ENCODE results near the gene ATAD3A.
A peak's percentile ranks its signal among the peaks of the same experiment; 100 is the strongest.
"Not testable (repeated sequence)": the region's sequence is repeated elsewhere in the genome, so short reads cannot be mapped to it uniquely, and the experiment has no call there.

The ATAD3A gene

GRCh38 chr1:1524750-1525383 is 12.9 kb downstream of the ATAD3A start:
- DNase-seq, result not testable (repeated sequence)

DNA sequence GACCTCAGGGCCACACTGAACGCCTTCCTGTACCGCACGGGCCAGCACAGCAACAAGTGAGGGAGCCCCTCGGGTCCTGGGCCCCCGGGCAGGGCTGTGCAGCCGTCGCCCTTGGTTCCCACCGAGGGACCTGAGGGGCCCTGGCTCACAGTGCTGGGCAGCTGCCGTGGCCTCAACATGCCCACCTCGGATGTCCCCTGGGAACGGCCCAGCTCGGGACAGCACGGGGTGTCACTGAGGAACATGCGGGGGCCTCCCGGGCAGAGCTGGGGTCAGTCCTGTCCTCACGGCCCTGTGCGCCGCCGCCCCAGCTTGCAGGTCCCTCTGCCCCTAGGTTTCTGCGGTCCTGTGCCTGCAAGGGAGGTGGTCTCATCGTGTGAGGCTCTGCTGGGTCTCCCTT is 14.5 kb downstream of the ATAD3A start:
- not testable (repeated sequence) for DNase-seq

DNA sequence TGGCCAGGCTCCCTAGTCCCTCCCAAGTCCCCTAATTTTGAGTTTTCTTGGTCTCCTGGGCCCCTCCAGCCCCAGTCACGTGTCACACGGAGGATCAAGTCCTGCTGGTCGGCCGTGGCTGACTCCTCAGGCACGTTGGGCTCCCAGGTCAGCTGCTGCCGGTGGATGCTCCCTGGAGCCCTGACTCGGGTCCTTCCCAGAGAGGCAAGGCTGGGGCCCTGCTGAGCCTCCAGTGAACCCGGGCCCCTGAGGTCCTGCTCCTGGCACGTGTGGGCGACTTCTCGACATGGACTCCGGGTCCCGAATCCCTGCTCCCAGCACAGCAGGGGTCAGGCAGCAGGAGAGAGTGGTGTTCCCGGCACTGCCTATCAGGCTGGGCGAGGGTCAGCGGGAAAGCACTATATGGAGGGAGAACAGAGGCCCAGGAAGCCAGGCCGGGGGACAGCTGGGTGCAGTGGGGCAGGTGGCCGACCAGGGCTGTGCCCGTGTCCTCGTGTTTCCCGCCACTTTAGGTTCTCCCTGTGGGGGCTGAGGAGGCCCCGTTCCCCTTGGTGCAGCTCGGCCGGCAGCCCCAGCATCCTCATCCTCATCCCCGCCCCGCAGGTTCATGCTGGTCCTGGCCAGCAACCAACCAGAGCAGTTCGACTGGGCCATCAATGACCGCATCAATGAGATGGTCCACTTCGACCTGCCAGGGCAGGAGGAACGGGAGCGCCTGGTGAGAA is 15.3 kb downstream of the ATAD3A start:
- DNase-seq, result no peak

- DNase-seq, result no peak
These were observed 16.6 kb downstream of the ATAD3A start for GRCh38 chr1:1528301-1529267.

DNA sequence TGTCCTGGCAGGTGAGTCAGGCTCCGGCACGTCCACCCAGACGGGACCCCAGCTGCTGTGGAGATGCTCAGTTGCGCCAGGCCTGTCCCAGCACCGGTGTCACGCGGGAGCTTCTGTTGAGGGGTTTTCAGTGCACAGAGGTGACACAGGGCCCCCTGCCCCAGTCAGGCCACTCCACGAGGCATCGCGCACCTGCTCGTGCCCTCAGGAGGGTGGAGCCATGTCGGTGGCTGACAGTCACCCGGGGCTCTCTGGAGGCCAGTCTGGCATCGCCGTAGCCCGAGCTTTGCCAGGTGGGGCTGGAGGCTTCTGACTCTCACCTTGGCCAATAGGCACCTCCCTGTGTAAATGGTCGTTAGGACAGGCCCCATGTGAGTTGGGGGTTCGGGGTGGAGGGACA is 17.4 kb downstream of the ATAD3A start:
- DNase-seq, result no peak

DNA sequence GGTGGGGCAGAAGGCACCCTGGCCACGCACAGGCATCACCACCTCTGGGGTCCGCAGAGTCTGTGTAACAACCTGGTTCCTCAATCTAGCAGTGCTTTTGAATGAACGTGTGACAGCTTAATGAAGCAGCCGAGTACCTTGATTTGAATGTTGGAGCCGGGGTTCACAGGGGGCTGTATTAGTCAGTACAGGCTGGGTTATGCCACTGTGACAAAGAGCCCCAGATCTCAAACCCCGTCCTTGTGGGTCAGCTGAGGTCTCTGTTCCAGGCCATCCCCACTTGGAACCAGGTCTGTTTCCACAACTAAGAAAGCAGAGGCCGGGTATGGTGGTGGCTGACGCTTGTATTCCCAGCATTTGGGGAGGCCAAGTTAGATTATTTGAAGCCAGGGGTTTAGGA is 18.0 kb downstream of the ATAD3A start:
- DNase-seq, result no peak

GRCh38 chr1:1531947-1532346 is 20.0 kb downstream of the ATAD3A start:
- DNase-seq, result no peak

GRCh38 chr1:1533176-1533893 is 21.4 kb downstream of the ATAD3A start:
- not testable (repeated sequence) for DNase-seq

GRCh38 chr1:1533894-1534291 is 21.9 kb downstream of the ATAD3A start:
- DNase-seq, result not testable (repeated sequence)

GRCh38 chr1:1534401-1535154 is 22.6 kb downstream of the ATAD3A start:
- DNase-seq, result no peak

- peak; percentile 46 for DNase-seq
These were observed 23.4 kb downstream of the ATAD3A start for GRCh38 chr1:1535201-1536018.

DNA sequence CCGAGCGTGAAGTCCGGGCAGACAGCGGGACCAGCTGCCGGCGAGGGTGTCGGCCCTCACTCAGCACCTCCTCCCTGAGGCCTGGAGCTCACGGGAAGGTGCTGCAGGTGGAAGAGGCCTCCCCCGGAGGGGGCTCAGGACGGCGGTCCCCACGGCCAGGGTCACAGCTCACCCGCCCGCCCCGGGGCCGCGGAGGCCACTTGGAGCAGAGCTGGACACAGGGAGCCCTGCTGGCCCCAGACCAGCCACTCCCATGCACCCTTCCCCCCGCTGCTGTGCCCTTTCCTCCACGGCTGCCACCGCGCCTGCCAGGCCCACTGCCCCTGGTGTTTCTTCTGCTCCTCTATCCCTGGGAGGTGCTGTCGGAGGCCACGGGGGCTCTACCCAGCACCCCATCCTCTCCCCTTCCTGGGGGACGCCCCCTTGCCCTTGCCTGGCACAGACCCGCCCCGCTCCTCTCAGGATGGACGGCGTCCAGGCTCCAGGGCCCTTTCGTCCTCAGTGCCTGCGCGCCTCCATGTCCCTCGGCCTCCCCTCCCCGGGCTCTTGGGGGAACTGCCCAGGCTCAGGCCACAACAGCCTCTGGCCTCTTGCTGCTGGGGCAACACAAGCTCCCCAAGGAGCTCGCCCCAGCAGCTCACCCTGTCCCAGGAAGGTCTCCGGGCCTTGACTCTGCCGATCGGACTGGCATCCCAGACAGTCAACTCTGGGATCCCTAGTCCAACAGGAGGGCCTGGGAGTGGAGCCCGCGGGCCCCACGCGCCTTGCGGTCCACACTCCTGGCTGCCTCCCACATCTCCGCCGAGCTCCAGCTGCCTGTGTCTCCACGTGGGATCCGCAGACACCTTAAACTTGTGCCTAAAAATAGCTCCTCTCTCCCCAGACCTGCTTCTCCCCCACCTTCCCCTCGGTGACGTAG is 24.3 kb downstream of the ATAD3A start:
- no peak for DNase-seq

GRCh38 chr1:1536938-1537546 is 25.1 kb downstream of the ATAD3A start:
- no peak for DNase-seq

DNA sequence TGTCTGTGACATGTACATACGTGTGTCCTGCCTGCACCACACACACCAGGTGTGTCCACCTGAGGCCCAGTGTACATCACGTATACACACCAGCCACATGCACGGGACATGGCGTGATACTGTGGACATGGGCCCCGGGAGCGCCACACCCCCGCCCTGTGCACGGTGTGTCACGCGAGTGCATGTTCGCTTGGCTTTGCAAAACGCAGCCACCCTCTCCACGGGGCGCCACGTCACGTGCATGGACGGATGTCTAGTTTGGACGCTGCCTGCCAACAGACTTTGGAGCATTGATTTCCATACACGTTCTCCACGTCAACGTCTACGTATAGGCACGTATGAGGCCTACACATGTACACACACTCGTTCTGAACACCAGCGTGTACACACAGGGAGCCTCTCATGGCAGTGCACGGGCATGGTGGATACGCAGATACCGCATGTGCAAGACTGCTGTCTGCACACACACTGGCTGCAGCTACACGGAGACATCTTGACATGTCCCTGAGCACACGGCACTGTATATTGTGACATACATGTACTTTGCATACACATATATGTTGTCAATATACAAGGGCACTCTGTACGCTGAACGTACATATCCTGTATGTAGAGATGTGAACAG is 25.8 kb downstream of the ATAD3A start:
- no peak for DNase-seq

- DNase-seq, result no peak
These were observed 26.4 kb downstream of the ATAD3A start for GRCh38 chr1:1538334-1538733.

DNA sequence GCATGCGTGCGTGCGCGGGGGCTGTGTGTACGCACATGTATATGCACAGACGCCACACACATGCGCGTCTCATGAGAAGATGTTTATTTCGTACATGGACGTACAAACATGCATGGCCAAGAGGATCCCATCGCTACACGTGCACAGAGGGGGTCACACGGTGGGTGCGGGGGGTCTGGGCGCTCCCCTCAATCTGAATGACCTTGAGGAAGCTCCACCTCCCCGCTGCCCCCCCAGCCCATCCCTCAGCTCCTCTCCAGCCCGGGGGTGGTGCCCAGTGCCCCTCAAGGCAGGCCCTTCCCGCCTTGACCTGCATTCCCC is 27.0 kb downstream of the ATAD3A start:
- no peak for DNase-seq

- DNase-seq, result no peak
These were observed 27.5 kb downstream of the ATAD3A start for GRCh38 chr1:1539310-1540089.

DNA sequence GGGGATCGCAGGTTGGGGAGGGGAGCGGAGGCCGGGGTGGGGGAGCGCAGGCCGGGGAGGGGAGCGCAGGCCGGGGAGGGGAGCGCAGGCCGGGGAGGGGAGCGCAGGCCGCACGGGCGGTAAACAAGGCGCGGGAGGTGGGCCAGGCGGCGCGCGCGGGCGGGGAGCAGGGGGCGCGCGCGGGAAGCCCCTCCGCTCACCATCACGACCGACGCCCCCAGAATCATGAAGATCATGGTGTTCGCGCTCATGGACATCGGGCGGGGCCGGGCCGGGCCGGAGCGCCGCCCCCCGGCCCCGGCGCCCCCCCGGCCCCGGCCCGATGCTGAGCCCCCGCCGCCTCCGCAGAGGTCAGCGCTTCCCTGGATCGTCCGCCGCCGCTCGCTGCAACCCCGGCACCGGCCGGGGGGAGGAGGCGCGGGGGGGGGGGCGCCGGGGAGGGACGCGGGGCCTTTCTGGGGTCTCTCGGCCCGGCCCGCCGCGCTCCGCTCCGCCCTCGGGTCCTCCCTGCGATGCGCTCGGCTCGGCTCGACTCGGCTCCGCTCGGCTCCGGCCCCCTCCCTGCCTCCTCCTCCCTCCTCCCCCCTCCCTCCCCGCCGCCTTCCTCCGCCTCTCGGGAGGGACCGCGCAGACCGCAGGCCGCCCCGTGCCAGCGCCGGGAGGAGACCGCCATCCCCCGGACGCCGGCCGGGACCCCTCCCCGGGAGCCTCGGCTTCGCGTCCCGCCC is 28.3 kb downstream of the ATAD3A start, which contains the start of gene TMEM240:
TMEM240 (minus strand) TSS at position 535 of the 728 bp plus-strand sequence; CDS start at position 257, 278 bp downstream.
- peak; percentile 88 for DNase-seq
